Liver (tissue), 9 donors: Measurements from ENCODE around the gene PPM1A. TPM values are rescaled to one million over a fixed set of nuclear protein-coding genes. Genes with fewer than 3 reads are reported as not detected.

Experiments used
- DNase-seq: peaks from one replicate; pipeline ENCODE4 v3.0.0-alpha.2; 2017; ENCODE audit warnings: low spot score
- H3K27ac ChIP-seq, 2 donors: one replicate each; pipeline ENCODE4 v1.7.0; 2013; ENCODE audit warnings: inconsistent platforms in 2 of 2, low read length in 2 of 2, control low read depth in 1 of 2, low read depth in 1 of 2, mild to moderate bottlenecking in 1 of 2
- H3K27me3 ChIP-seq, 4 donors: one replicate each; pipeline versions ENCODE4 v1.6.1 to v1.7.0; 2013; ENCODE audit warnings: low read length in 3 of 4, inconsistent platforms in 1 of 4, mild to moderate bottlenecking in 1 of 4, moderate library complexity in 1 of 4; ENCODE audit not compliant: control insufficient read depth in 4 of 4, insufficient read depth in 4 of 4
- H3K36me3 ChIP-seq, 4 donors: one replicate each; pipeline versions ENCODE4 v1.6.1 to v1.7.0; 2013; ENCODE audit warnings: low read length in 3 of 4, mild to moderate bottlenecking in 3 of 4, low read depth in 1 of 4, moderate library complexity in 1 of 4; ENCODE audit not compliant: control insufficient read depth in 4 of 4, insufficient read depth in 3 of 4
- H3K4me1 ChIP-seq, 4 donors: one replicate each; pipeline versions ENCODE4 v1.6.1 to v1.7.0; 2013; ENCODE audit warnings: low read length in 3 of 4, mild to moderate bottlenecking in 3 of 4, moderate library complexity in 1 of 4; ENCODE audit not compliant: control insufficient read depth in 4 of 4, insufficient read depth in 4 of 4
- H3K4me3 ChIP-seq, 3 donors: one replicate each; pipeline versions ENCODE4 v1.6.1 to v1.7.0; 2013; ENCODE audit warnings: low read length in 3 of 3, control low read depth in 1 of 3, low read depth in 1 of 3, mild to moderate bottlenecking in 1 of 3
- H3K9ac ChIP-seq, 2 donors: one replicate each; pipeline ENCODE4 v1.7.0; 2013; ENCODE audit warnings: low read length in 2 of 2, mild to moderate bottlenecking in 2 of 2, moderate library complexity in 2 of 2, control low read depth in 1 of 2, low read depth in 1 of 2
- H3K9me3 ChIP-seq, 4 donors: one replicate each; pipeline versions ENCODE4 v1.6.1 to v1.7.0; 2013; ENCODE audit warnings: low read length in 3 of 4; ENCODE audit not compliant: control insufficient read depth in 4 of 4
- EGR1 ChIP-seq, 2 donors: IDR thresholded peaks; 2 replicates each; pipeline ENCODE4 v1.6.1; 2016 to 2018; ENCODE audit warnings: antibody characterized with exemption in 2 of 2, low read depth in 2 of 2
- FOXA2 ChIP-seq: IDR thresholded peaks from 2 replicates; pipeline ENCODE4 v1.6.1; 2016; ENCODE audit warnings: antibody characterized with exemption
- HNF4A ChIP-seq, 2 donors: conservative IDR thresholded peaks; 2 replicates each; pipeline ENCODE4 v1.6.1; 2016; ENCODE audit warnings: antibody characterized with exemption in 2 of 2, mild to moderate bottlenecking in 2 of 2
- HNF4G ChIP-seq: IDR thresholded peaks from 2 replicates; pipeline ENCODE4 v1.6.1; 2016; ENCODE audit warnings: antibody characterized with exemption
- JUND ChIP-seq, 2 donors: IDR thresholded peaks; 2 replicates each; pipeline ENCODE4 v1.6.1; 2016; ENCODE audit warnings: antibody characterized with exemption in 2 of 2
- MAX ChIP-seq: IDR thresholded peaks from 2 replicates; pipeline ENCODE4 v1.6.1; 2016; ENCODE audit warnings: antibody characterized with exemption
- NR2F2 ChIP-seq: IDR thresholded peaks from 2 replicates; pipeline ENCODE4 v1.6.1; 2016; ENCODE audit warnings: antibody characterized with exemption
- RAD21 ChIP-seq, 2 donors: IDR thresholded peaks; 2 replicates each; pipeline ENCODE4 v1.6.1; 2016; ENCODE audit warnings: antibody characterized with exemption in 2 of 2, mild to moderate bottlenecking in 2 of 2
- REST ChIP-seq: IDR thresholded peaks from 2 replicates; pipeline ENCODE4 v1.6.1; 2016; ENCODE audit warnings: antibody characterized with exemption, mild to moderate bottlenecking
- RXRA ChIP-seq, 2 donors: IDR thresholded peaks; 2 replicates each; pipeline ENCODE4 v1.6.1; 2017 to 2018; ENCODE audit warnings: antibody characterized with exemption in 2 of 2, mild to moderate bottlenecking in 1 of 2
- SP1 ChIP-seq: IDR thresholded peaks from 2 replicates; pipeline ENCODE4 v1.6.1; 2018; ENCODE audit warnings: antibody characterized with exemption, mild to moderate bottlenecking
- TAF1 ChIP-seq: conservative IDR thresholded peaks from 2 replicates; pipeline ENCODE4 v1.6.1; 2016; ENCODE audit warnings: antibody characterized with exemption, mild to moderate bottlenecking
- YY1 ChIP-seq: IDR thresholded peaks from 2 replicates; pipeline ENCODE4 v1.6.1; 2016; ENCODE audit warnings: antibody characterized with exemption, mild to moderate bottlenecking
- ZBTB33 ChIP-seq: IDR thresholded peaks from 2 replicates; pipeline ENCODE4 v1.6.1; 2016; ENCODE audit warnings: antibody characterized with exemption
- WGBS: extraction: QIAGEN DNeasy Blood & Tissue Kit; methylation state at CpG from one replicate; pipeline ENCODE4 v1.1.7; 2013; 5-methylcytosine and 5-hydroxymethylcytosine counted together
- polyA plus RNA-seq, 2 donors: library from polyadenylated mRNA; stranded (reverse) in 1 of 2; unstranded in 1 of 2; fragments of 200-250 nt in 1 of 2; fragments of >200 nt in 1 of 2; fragmentation: Nextera tagmentation in 1 of 2; extraction: Ambion mirVana in 1 of 2; gene quantifications; one replicate each; pipeline versions ENCODE4 v1.2.1 to v1.2.3, GENCODE V29; 2013 to 2015
- total RNA-seq, 2 donors: library from RNA; depleted of rRNA; stranded (reverse); fragments of >200 nt; gene quantifications; one replicate each; pipeline ENCODE4 v1.2.3, GENCODE V29; 2014
- donor health status: healthy.
- donor health status: healthy.
- donor health status: healthy.
- donor health status: healthy.
- donor health status: healthy.

Gene PPM1A
- total and polyA plus RNA-seq, 4 donors: 23.0 to 43.2 (median 29.5) TPM

- TF ChIP-seq REST: no peak
- TF ChIP-seq EGR1 (IDR thresholded peaks at IDR 0.05; ENCODE audit: low read depth in 2 of 2): no peak
- no peak for TF ChIP-seq FOXA2
- TF ChIP-seq ZBTB33: no peak
Observed at GRCh38 chr14:60245380-60246177, 3.4 kb upstream of the PPM1A start (continued).

- Histone ChIP-seq H3K4me1 (peaks cover 4 to 33% (median 23%) of the 10 kb centered on the region in 4 donors), H3K36me3 (no peaks in the 10 kb centered on the region), H3K9me3 (no peaks in the 10 kb centered on the region), H3K27me3 (no peaks in the 10 kb centered on the region), H3K4me3 (peak overlapping the region; percentile 67 to 85 (median 83)), H3K9ac (peak overlapping the region; percentile 100), H3K27ac (peak overlapping the region; percentile 100)
- DNase-seq: peak; percentile 84
- under 1% methylated on average over 27 of the region's 27 CpGs for WGBS
- TF ChIP-seq ZBTB33: peak; percentile 24
- TF ChIP-seq MAX: peak; percentile 89
- TF ChIP-seq TAF1: peak; percentile 66
- TF ChIP-seq REST: peak; percentile 42
- TF ChIP-seq FOXA2: no peak
- TF ChIP-seq RAD21 (IDR thresholded peaks at IDR 0.05): peak in 1 of 2 donors; percentile 26
- TF ChIP-seq HNF4A (conservative IDR thresholded peaks at IDR 0.05): peak; percentile 39 to 67
- TF ChIP-seq NR2F2: peak; percentile 23
- peak; percentile 47 to 64 for TF ChIP-seq RXRA (IDR thresholded peaks at IDR 0.05)
- peak; percentile 85 for TF ChIP-seq SP1
- no peak for TF ChIP-seq JUND (IDR thresholded peaks at IDR 0.05)
- peak; percentile 53 for TF ChIP-seq YY1
- peak; percentile 20 to 42 for TF ChIP-seq EGR1 (IDR thresholded peaks at IDR 0.05; ENCODE audit: low read depth in 2 of 2)
- no peak for TF ChIP-seq HNF4G
Observed at GRCh38 chr14:60247994-60248696, 876 bp upstream of the PPM1A start.
